MV-4-11 (cell line): ENCODE measurements around the gene PDE6A.
A peak's percentile ranks its signal among the peaks of the same experiment; 100 is the strongest.

Experiments
- DNase-seq: peaks from one replicate; lab custom pipeline; 2025; lab: John Stamatoyannopoulos, UW

PDE6A gene

GRCh38 chr5:149930749-149931574 lies 13.6 kb downstream of the PDE6A start:
- DNase-seq, result no peak

- no peak for DNase-seq
Observed at GRCh38 chr5:149930043-149930748, 14.4 kb downstream of the PDE6A start.

GRCh38 chr5:149924486-149924885 lies 20.1 kb downstream of the PDE6A start:
- DNase-seq, result no peak

- no peak for DNase-seq
Observed at GRCh38 chr5:149922950-149923349, 21.6 kb downstream of the PDE6A start.

- DNase-seq, result no peak
Observed at GRCh38 chr5:149921597-149921996, 23.0 kb downstream of the PDE6A start.

- no peak for DNase-seq
Observed at GRCh38 chr5:149917073-149917676, 27.4 kb downstream of the PDE6A start.

- DNase-seq, result no peak
Observed at GRCh38 chr5:149916334-149917072, 28.1 kb downstream of the PDE6A start.

- DNase-seq, result no peak
Observed at GRCh38 chr5:149915392-149916260, 29.0 kb downstream of the PDE6A start.

GRCh38 chr5:149913436-149914419 lies 30.9 kb downstream of the PDE6A start:
- peak; percentile 8 for DNase-seq

- no peak for DNase-seq
Observed at GRCh38 chr5:149912226-149912871, 32.2 kb downstream of the PDE6A start.

- no peak for DNase-seq
Observed at GRCh38 chr5:149911031-149911430, 33.6 kb downstream of the PDE6A start.

GRCh38 chr5:149907828-149908227 lies 36.8 kb downstream of the PDE6A start:
- no peak for DNase-seq

- peak; percentile 37 for DNase-seq
Observed at GRCh38 chr5:149904977-149905376, 39.6 kb downstream of the PDE6A start.

GRCh38 chr5:149904293-149904886 lies 40.2 kb downstream of the PDE6A start:
- no peak for DNase-seq

GRCh38 chr5:149903404-149903803 lies 41.2 kb downstream of the PDE6A start:
- no peak for DNase-seq

- no peak for DNase-seq
Observed at GRCh38 chr5:149902177-149902576, 42.4 kb downstream of the PDE6A start.

- no peak for DNase-seq
Observed at GRCh38 chr5:149901511-149901910, 43.1 kb downstream of the PDE6A start.

GRCh38 chr5:149900390-149900789 lies 44.2 kb downstream of the PDE6A start:
- no peak for DNase-seq

- no peak for DNase-seq
Observed at GRCh38 chr5:149898811-149899210, 45.8 kb downstream of the PDE6A start.
